ENCODE results near the gene CAMKMT.
"Not testable (repeated sequence)": the region's sequence is repeated elsewhere in the genome, so short reads cannot be mapped to it uniquely, and the experiment has no call there.

CAMKMT gene

GRCh38 chr2:44360749-44361329 is 908 bp upstream of the CAMKMT start:
- no peak for DNase-seq (ENCODE audit: low read depth in 2 of 2)

GRCh38 chr2:44362207-44363015 is 664 bp downstream of the CAMKMT start:
- peak; percentile 6 to 17 for DNase-seq (ENCODE audit: low read depth in 2 of 2)

- no peak for DNase-seq (ENCODE audit: low read depth in 2 of 2)
Measured at GRCh38 chr2:44364604-44365003, 2.9 kb downstream of the CAMKMT start.

- DNase-seq (ENCODE audit: low read depth in 2 of 2) = no peak
Measured at GRCh38 chr2:44367591-44367990, 5.8 kb downstream of the CAMKMT start.

- DNase-seq (ENCODE audit: low read depth in 2 of 2) = no peak
Measured at GRCh38 chr2:44369392-44369791, 7.6 kb downstream of the CAMKMT start.

- no peak for DNase-seq (ENCODE audit: low read depth in 2 of 2)
Measured at GRCh38 chr2:44371445-44371844, 9.7 kb downstream of the CAMKMT start.

GRCh38 chr2:44372246-44372645 is 10.5 kb downstream of the CAMKMT start:
- no peak for DNase-seq (ENCODE audit: low read depth in 2 of 2)

- no peak for DNase-seq (ENCODE audit: low read depth in 2 of 2)
Measured at GRCh38 chr2:44377486-44377885, 15.7 kb downstream of the CAMKMT start.

GRCh38 chr2:44385226-44385625 is 23.5 kb downstream of the CAMKMT start:
- not testable (repeated sequence) for DNase-seq (ENCODE audit: low read depth in 2 of 2)

GRCh38 chr2:44388877-44389276 is 27.1 kb downstream of the CAMKMT start:
- no peak for DNase-seq (ENCODE audit: low read depth in 2 of 2)

GRCh38 chr2:44389895-44390294 is 28.1 kb downstream of the CAMKMT start:
- DNase-seq (ENCODE audit: low read depth in 2 of 2) = no peak

- DNase-seq (ENCODE audit: low read depth in 2 of 2) = peak; percentile 39 to 46
Measured at GRCh38 chr2:44392338-44392943, 30.7 kb downstream of the CAMKMT start.

- DNase-seq (ENCODE audit: low read depth in 2 of 2) = no peak
Measured at GRCh38 chr2:44397447-44398175, 35.9 kb downstream of the CAMKMT start.

- no peak for DNase-seq (ENCODE audit: low read depth in 2 of 2)
Measured at GRCh38 chr2:44398243-44398897, 36.6 kb downstream of the CAMKMT start.

GRCh38 chr2:44420725-44421124 is 59.0 kb downstream of the CAMKMT start:
- DNase-seq (ENCODE audit: low read depth in 2 of 2) = no peak

GRCh38 chr2:44424211-44424610 is 62.5 kb downstream of the CAMKMT start:
- DNase-seq (ENCODE audit: low read depth in 2 of 2) = no peak

- no peak for DNase-seq (ENCODE audit: low read depth in 2 of 2)
Measured at GRCh38 chr2:44429034-44429433, 67.3 kb downstream of the CAMKMT start.

- no peak for DNase-seq (ENCODE audit: low read depth in 2 of 2)
Measured at GRCh38 chr2:44430342-44430741, 68.6 kb downstream of the CAMKMT start.

- no peak for DNase-seq (ENCODE audit: low read depth in 2 of 2)
Measured at GRCh38 chr2:44433895-44434294, 72.1 kb downstream of the CAMKMT start.

GRCh38 chr2:44441200-44441599 is 79.5 kb downstream of the CAMKMT start:
- DNase-seq (ENCODE audit: low read depth in 2 of 2) = no peak

- no peak for DNase-seq (ENCODE audit: low read depth in 2 of 2)
Measured at GRCh38 chr2:44442019-44442418, 80.3 kb downstream of the CAMKMT start.

GRCh38 chr2:44443517-44443916 is 81.8 kb downstream of the CAMKMT start:
- DNase-seq (ENCODE audit: low read depth in 2 of 2) = no peak

All from activated CD4-positive, alpha-beta T cell treated with anti-CD3 and anti-CD28 coated beads for 24 hours (primary cell).